Retinal pigment epithelial cell (primary cell): ENCODE results near the gene OCSTAMP.

Experiments used
- DNase-seq: peaks from one replicate; pipeline ENCODE4 v3.0.0-alpha.2; 2010; ENCODE audit warnings: low read depth
- H3K4me3 ChIP-seq: 2 replicates; pipeline ENCODE4 v1.5.1; 2011; ENCODE audit warnings: mild to moderate bottlenecking, low read length, control low read depth, moderate library complexity
- TF ChIP-seq, protein P1 (sequence below): conservative IDR thresholded peaks from 2 replicates; pipeline ENCODE4 v1.5.1; 2011; ENCODE audit warnings: low read depth, low read length, control low read depth, inconsistent platforms

OCSTAMP gene

DNA sequence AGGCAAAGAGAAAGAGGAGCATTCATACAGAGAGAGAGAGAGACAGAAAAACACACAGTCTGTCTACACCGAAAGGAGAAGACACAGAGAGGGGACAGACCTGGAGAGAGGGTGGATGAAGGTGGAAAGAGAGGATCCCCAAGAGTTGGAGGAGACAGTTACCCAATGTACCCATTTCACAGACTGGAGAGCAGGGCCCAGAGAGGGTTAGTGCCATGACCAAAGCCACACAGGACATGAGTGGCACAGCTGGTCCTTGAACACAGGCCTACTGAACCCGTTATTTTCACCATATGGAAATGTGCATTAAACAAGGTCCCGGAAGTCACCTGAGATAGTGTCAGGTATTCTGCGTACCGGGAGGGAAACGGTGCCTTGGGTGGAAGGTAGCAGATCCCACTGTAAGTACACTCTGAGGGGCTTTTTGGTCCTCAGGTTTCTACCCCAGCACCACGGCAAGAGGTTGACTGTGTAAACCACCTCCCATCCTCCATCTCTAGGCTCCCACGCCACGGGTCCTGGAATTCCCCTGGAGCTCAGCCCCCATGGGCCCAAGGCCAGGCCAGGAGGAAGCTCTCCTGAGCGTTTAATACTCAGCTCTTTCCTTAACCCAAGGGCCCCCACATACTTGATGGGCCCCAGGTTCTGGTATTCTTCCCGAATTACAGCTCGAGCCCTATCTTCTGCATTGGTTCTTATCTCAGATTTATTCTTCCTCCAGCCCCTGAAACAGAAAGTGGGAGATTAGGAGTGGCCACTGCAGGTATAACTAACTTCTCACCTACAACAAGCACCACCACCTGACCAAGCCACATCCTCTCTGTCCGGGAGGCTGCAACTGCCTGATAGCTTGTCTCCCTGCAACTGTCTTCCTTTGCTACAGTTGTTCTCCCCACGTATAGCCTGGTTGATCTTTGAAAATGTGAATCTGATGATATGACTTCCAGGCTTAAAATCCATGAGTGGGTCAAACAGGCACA is 38.4 kb upstream of the OCSTAMP start:
- TF ChIP-seq, protein P1, sequence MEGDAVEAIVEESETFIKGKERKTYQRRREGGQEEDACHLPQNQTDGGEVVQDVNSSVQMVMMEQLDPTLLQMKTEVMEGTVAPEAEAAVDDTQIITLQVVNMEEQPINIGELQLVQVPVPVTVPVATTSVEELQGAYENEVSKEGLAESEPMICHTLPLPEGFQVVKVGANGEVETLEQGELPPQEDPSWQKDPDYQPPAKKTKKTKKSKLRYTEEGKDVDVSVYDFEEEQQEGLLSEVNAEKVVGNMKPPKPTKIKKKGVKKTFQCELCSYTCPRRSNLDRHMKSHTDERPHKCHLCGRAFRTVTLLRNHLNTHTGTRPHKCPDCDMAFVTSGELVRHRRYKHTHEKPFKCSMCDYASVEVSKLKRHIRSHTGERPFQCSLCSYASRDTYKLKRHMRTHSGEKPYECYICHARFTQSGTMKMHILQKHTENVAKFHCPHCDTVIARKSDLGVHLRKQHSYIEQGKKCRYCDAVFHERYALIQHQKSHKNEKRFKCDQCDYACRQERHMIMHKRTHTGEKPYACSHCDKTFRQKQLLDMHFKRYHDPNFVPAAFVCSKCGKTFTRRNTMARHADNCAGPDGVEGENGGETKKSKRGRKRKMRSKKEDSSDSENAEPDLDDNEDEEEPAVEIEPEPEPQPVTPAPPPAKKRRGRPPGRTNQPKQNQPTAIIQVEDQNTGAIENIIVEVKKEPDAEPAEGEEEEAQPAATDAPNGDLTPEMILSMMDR = no peak
- H3K4me3 ChIP-seq = no peak overlapping the region
- DNase-seq = no peak

GRCh38 chr20:46587986-46588385 is 37.5 kb upstream of the OCSTAMP start:
- no peak overlapping the region for H3K4me3 ChIP-seq
- DNase-seq = no peak
- TF ChIP-seq, protein P1 = no peak

GRCh38 chr20:46586724-46587123 is 36.3 kb upstream of the OCSTAMP start:
- TF ChIP-seq, protein P1 = no peak
- DNase-seq = no peak
- no peak overlapping the region for H3K4me3 ChIP-seq

DNA sequence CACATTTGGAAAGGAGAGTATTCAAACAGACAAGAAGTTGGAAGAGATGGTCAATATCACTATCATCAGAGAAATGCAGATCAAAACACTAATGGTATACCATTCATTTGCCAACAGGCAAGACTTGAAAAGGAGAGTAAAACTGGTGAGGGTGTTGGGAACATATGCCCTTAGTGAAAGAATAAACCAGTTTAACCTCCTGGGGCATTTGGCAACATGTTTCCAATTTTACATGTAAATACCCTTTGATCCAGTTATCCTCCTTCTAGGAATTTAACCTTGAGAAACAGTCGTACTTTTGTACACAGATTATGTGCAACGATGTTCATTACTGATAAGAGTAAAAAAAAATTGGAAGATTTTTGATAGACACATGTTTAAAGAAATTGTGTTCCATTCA is 34.1 kb upstream of the OCSTAMP start:
- TF ChIP-seq, protein P1 = no peak
- H3K4me3 ChIP-seq = no peak overlapping the region
- no peak for DNase-seq

GRCh38 chr20:46583411-46584214 is 33.2 kb upstream of the OCSTAMP start:
- no peak for DNase-seq
- H3K4me3 ChIP-seq = no peak overlapping the region

DNA sequence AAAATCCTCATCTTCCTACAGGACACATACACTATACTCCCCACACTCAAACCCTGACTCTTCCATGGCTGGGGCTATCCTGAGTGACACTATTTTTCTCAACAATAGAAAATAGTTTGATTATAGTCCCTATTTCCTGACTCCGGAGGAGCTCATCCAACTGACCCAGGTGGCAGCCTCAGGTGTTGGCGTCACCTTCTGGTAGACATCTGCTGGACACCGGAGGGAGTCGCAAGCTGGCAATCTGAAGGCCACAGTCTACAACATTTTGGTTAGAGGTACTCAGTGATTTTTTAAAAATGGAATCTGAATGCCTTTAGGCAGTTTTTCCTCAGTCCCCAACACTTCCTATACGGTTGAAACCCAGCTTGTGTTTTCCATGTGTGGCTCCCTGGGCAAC is 32.2 kb upstream of the OCSTAMP start:
- TF ChIP-seq, protein P1 = no peak
- DNase-seq = no peak
- H3K4me3 ChIP-seq = no peak overlapping the region

More at GRCh38 chr20:46583411-46584214, 33.2 kb upstream of the OCSTAMP start:
- TF ChIP-seq, protein P1 = no peak
